ENCODE results near the gene BORA.
"Not testable (repeated sequence)": the region's sequence is repeated elsewhere in the genome, so short reads cannot be mapped to it uniquely, and the experiment has no call there.

Gene BORA

DNA sequence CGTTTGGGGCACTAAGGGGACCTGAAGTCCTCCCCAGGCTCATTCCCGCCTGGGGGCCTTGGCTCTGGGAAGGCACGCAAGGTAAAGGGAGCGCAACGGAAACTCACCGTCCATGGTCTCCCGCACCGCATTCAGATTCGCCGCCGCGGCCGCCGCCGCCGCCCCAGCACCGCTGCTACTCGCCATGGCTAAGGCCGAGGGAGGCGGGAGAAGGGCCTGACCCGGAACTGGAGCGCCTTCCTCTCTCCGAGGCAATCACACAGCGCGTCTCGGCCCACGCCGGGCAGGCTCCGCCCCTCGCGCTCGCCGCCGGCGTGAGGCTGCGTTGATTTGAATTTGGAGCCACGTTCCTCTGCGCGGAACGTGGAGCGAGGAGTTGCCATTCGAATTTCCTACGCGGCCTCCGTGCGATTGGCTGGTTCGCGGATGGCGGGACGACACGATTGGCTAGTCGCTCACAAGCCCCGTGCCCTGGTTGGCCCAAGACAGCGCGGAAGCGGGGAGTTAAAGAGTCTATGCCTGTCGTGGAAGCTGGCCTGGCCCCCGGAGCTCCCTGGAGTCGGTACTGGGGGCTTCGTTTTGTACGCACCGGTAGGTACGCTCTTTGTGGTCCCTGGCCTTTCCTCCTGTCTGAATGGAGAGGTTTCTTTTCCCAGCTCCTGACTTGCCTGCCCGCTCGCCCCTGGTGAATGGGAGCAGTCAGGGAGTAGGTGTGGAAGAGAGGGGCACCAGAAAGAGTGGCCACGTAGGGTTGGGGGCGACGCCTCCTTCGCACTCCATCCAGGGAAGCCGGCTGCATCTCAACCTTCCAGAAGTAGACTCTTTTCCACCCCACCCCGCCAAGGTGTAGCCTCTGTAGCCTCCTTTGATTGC, at the start of gene BORA, which contains the start of gene MZT1:
Gene BORA (plus strand): TSS at position 507 of the 873 bp plus-strand sequence. CDS start 1,018 bp downstream, outside the sequence.
Gene MZT1 (minus strand): TSS at position 213 of the 873 bp plus-strand sequence. CDS start 27 bp downstream, at position 186.
- DNase-seq (ENCODE audit: low read depth): peak; percentile 88

DNA sequence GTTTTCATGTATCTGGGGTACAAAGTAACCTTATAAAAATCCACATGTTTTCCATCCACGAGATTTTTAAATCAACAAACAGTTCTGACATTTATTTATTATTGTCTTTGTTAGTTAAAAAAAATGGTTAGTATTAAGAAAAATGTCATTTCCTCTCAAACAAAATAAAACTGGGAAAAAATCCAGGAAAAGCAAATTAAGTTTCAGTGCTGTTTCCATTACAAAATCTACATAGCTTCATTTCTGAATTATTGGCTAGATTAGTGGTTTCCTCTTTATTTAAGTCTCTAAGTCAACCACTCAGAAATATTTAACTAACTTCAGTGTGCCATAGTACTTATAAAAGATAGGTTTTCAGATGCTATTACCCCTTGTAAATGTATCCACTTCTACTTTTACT, 49.4 kb upstream of the BORA start:
- no peak for DNase-seq (ENCODE audit: low read depth)

GRCh38 chr13:72680353-72680752, 47.4 kb upstream of the BORA start:
- no peak for DNase-seq (ENCODE audit: low read depth)

GRCh38 chr13:72686766-72687165, 41.0 kb upstream of the BORA start:
- no peak for DNase-seq (ENCODE audit: low read depth)

- no peak for DNase-seq (ENCODE audit: low read depth)
Observed at GRCh38 chr13:72689181-72689696, 38.5 kb upstream of the BORA start.

GRCh38 chr13:72692884-72693514, 34.7 kb upstream of the BORA start:
- DNase-seq (ENCODE audit: low read depth): no peak

GRCh38 chr13:72693832-72694231, 33.9 kb upstream of the BORA start:
- no peak for DNase-seq (ENCODE audit: low read depth)

GRCh38 chr13:72694314-72694713, 33.4 kb upstream of the BORA start:
- no peak for DNase-seq (ENCODE audit: low read depth)

GRCh38 chr13:72696579-72696978, 31.1 kb upstream of the BORA start:
- no peak for DNase-seq (ENCODE audit: low read depth)

DNA sequence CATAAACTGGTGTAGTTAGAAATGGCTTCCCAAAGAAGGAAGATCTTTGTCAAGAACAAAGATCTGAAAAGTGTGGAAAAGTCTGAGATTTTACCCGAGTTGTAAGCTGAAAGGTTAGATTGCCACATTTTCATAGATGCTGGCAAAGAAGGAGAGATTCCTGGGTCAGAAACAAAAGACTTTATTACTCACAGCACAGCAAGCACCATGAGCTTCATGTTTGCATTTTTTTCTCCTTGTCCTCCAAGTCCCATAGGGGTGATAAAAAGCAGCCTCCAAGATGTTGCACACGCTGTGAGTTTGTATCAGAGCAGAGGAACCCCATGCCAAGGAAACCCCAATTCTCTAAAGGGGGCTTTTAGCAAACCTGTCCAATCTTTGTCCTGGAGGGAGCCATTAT, 29.6 kb upstream of the BORA start:
- DNase-seq (ENCODE audit: low read depth): no peak

DNA sequence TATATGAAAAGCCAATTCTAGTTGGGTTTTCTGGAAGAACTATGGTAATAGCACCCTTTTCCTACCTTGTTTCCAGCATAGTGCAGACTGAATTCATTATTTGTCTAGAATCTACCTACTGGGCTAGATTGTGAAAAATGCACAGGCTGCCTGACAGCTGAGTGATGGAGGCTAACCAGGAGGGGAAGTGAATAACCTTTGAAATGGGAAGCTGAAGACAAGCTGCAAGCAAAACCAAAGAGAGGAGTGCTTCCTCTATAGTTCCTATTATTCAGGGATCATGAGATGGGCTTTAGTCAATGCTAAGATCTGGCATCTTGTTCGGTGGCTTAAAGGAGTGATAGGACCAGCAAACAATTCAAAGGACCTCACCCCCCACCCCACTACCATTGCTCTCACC, 27.2 kb upstream of the BORA start:
- no peak for DNase-seq (ENCODE audit: low read depth)

- DNase-seq (ENCODE audit: low read depth): no peak
Observed at GRCh38 chr13:72716776-72717175, 10.9 kb upstream of the BORA start.

DNA sequence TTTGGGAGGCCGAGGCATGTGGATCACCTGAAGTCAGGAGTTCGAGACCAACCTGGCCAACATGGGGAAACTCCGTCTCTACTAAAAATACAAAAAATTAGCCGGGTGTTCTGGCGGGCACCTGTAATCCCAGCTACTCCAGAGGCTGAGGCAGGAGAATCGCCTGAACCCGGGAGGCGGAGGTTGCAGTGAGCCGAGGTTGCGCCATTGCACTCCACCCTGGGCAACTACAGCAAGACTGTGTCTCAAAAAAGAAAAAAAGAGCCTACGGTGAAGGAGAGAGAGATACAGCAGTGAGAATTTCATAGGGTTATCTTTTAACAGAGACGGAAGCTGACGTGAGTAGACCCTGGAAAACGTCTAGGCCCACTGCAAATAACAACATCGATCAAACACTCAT, 1.5 kb upstream of the BORA start:
- DNase-seq (ENCODE audit: low read depth): not testable (repeated sequence)

DNA sequence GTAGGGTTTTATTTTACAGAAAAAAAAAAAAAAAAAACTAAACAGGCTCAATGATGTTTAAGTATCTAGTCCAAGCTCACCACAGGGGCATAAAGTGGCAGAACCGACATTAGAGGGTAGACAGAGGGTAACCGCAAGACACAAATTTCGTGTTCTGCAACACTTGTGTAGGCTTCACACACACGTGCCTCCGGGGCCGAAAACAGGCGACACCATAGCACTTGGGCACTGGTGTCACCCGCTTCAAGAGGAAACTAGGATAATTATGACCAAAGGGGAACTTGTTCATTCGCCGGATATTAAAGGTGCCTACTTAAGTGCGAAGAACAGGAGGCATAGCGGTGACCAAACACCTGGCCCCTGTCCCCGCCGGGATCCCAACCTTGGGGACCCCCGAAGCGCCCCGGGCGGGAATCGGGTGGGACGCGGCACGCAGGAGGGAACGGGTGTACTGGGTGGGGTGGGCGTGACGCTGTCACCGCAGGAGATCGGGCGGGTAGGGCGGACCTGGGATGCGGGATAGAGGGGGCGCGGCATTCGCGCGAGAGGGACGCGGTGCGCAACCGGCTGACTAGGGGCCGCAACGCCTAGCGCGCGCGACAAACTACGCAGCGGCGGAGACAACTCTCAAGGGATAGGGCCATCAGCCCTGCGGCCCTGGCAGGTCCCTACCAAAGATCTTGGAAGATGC, 852 bp upstream of the BORA start:
- DNase-seq (ENCODE audit: low read depth): peak; percentile 30

DNA sequence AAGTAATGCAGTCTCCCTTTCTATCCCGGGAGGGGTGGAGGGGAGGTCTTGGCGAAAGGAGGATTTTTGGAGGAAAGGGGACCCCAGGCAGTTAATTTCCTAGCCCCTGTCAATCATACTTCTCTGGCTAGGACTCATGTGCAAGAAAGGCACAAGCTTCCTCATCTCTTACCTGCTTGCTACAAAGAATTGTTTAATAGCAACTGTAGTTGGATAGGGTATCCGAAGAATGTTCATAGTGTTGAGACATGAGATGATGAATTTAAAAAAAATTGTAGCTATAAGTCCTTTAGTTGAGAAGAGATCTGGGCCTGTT, 525 bp downstream of the BORA start:
- DNase-seq (ENCODE audit: low read depth): no peak

GRCh38 chr13:72737033-72737432, 9.3 kb downstream of the BORA start:
- no peak for DNase-seq (ENCODE audit: low read depth)

DNA sequence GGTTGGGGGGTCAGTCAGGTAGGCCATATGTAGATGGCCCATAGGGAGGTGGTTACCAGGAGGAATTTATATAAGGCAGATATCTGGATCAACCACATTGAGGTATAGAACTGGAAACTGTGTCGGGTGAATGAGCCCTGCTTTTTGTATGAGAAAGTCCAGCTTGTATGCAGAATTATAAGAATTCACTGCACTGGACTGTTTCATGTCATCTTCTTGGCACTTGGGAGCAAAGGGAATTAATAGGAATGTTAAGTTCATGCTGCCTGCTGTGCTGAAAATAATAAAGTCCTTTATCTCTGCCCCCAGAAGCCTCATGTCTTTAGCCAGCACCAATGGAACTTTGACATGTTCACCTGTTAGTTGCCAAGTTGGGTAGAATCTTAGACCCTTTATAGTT, 12.3 kb downstream of the BORA start:
- no peak for DNase-seq (ENCODE audit: low read depth)

- no peak for DNase-seq (ENCODE audit: low read depth)
Observed at GRCh38 chr13:72745260-72745659, 17.5 kb downstream of the BORA start.

GRCh38 chr13:72751220-72751619, 23.5 kb downstream of the BORA start:
- DNase-seq (ENCODE audit: low read depth): no peak

GRCh38 chr13:72754111-72754510, 26.4 kb downstream of the BORA start:
- no peak for DNase-seq (ENCODE audit: low read depth)

GRCh38 chr13:72757792-72758535, 30.2 kb downstream of the BORA start:
- DNase-seq (ENCODE audit: low read depth): no peak

GRCh38 chr13:72760189-72760588, 32.5 kb downstream of the BORA start:
- no peak for DNase-seq (ENCODE audit: low read depth)

All from T-helper 22 cell (primary cell).